HepG2 (cell line): Measurements from ENCODE around the gene LAMB2. TPM values are rescaled to one million over a fixed set of nuclear protein-coding genes. Genes with fewer than 3 reads are reported as not detected.
A peak's percentile ranks its signal among the peaks of the same experiment; 100 is the strongest.

Experiments used
- CCDC6 ChIP-seq: sonication (generic); formaldehyde crosslinking; IDR thresholded peaks from 2 replicates; pipeline ENCODE4 v1.8.1; 2022; ENCODE audit warnings: mild to moderate bottlenecking, missing genetic modification reagents, moderate library complexity
- FOXJ3 ChIP-seq: sonication (generic); formaldehyde crosslinking; IDR thresholded peaks from 2 replicates; pipeline ENCODE4 v1.4.0; 2020; ENCODE audit warnings: missing genetic modification reagents, mild to moderate bottlenecking, borderline replicate concordance
- FOXK2 ChIP-seq: fragments of 450-650 bp; IDR thresholded peaks from 2 replicates; pipeline ENCODE4 v1.6.1; 2016
- GABPB1 ChIP-seq: IDR thresholded peaks from 2 replicates; pipeline ENCODE4 v1.6.1; 2016; ENCODE audit warnings: mild to moderate bottlenecking, missing genetic modification reagents, moderate library complexity, missing compliant biosample characterization
- GFI1 ChIP-seq: sonication (generic); formaldehyde crosslinking; IDR thresholded peaks from 2 replicates; pipeline ENCODE4 v1.5.0; 2020; ENCODE audit warnings: missing genetic modification reagents, mild to moderate bottlenecking, borderline replicate concordance
- GTF3A ChIP-seq: sonication (generic); formaldehyde crosslinking; conservative IDR thresholded peaks from 2 replicates; pipeline ENCODE4 v1.4.0; 2020; ENCODE audit warnings: mild to moderate bottlenecking, missing genetic modification reagents
- HIC2 ChIP-seq: sonication (generic); formaldehyde crosslinking; IDR thresholded peaks from 2 replicates; pipeline ENCODE4 v1.9.0; 2022; ENCODE audit warnings: low read depth, missing genetic modification reagents
- HNF4G ChIP-seq, 2 experiments: sonication (generic) in 1 of 2; formaldehyde crosslinking in 1 of 2; IDR thresholded peaks; 2 replicates each; pipeline versions ENCODE4 v1.4.0 to v1.6.1; 2011 to 2020; ENCODE audit warnings: borderline replicate concordance in 2 of 2, low read depth in 2 of 2, mild to moderate bottlenecking in 2 of 2, low read length in 1 of 2, missing genetic modification reagents in 1 of 2, moderate library complexity in 1 of 2
- JARID2 ChIP-seq: sonication (generic); formaldehyde crosslinking; IDR thresholded peaks from 2 replicates; pipeline ENCODE4 v1.8.1; 2023; ENCODE audit warnings: missing genetic modification reagents, inconsistent platforms; ENCODE audit not compliant: insufficient replicate concordance
- KDM4B ChIP-seq: sonication (generic); formaldehyde crosslinking; IDR thresholded peaks from 2 replicates; pipeline ENCODE4 v1.4.0; 2020; ENCODE audit warnings: missing genetic modification reagents
- MAX ChIP-seq: IDR thresholded peaks from 2 replicates; pipeline ENCODE4 v1.6.1; 2012; ENCODE audit warnings: inconsistent platforms
- MEIS2 ChIP-seq: sonication (generic); formaldehyde crosslinking; IDR thresholded peaks from 2 replicates; pipeline ENCODE4 v1.9.0; 2021; ENCODE audit warnings: mild to moderate bottlenecking, missing genetic modification reagents
- NR2F6 ChIP-seq, 2 experiments: IDR thresholded peaks; 2 replicates each; pipeline ENCODE4 v1.6.1; 2016; ENCODE audit warnings: antibody characterized with exemption in 1 of 2, mild to moderate bottlenecking in 1 of 2
- POGZ ChIP-seq: sonication (generic); formaldehyde crosslinking; IDR thresholded peaks from 2 replicates; pipeline ENCODE4 v1.4.0; 2020; ENCODE audit warnings: mild to moderate bottlenecking, missing genetic modification reagents
- RARA ChIP-seq: IDR thresholded peaks from 2 replicates; pipeline ENCODE4 v1.6.1; 2016; ENCODE audit warnings: missing genetic modification reagents, missing compliant biosample characterization
- RFXAP ChIP-seq: sonication (generic); formaldehyde crosslinking; IDR thresholded peaks from 2 replicates; pipeline ENCODE4 v1.4.0; 2020; ENCODE audit warnings: missing genetic modification reagents, borderline replicate concordance
- SETDB1 ChIP-seq: sonication (generic); formaldehyde crosslinking; IDR thresholded peaks from 2 replicates; pipeline ENCODE4 v1.5.1; 2020; ENCODE audit warnings: missing genetic modification reagents, mild to moderate bottlenecking, borderline replicate concordance
- SP2 ChIP-seq: sonication (generic); formaldehyde crosslinking; IDR thresholded peaks from 2 replicates; pipeline ENCODE4 v1.5.1; 2020; ENCODE audit warnings: mild to moderate bottlenecking, missing genetic modification reagents
- STAG1 ChIP-seq: sonication (generic); formaldehyde crosslinking; IDR thresholded peaks from 2 replicates; pipeline ENCODE4 v1.4.0; 2020; ENCODE audit warnings: missing genetic modification reagents
- TBL1XR1 ChIP-seq: fragments of 150-350 bp; IDR thresholded peaks from 2 replicates; pipeline ENCODE4 v1.6.1; 2014; ENCODE audit warnings: borderline replicate concordance, low read length; ENCODE audit not compliant: partially characterized antibody
- TCF12 ChIP-seq, 2 experiments: fragments of 450-650 bp in 1 of 2; sonication (generic) in 1 of 2; formaldehyde crosslinking in 1 of 2; IDR thresholded peaks; 2 replicates each; pipeline versions ENCODE4 v1.6.1 to v1.8.0; 2017 to 2022; ENCODE audit warnings: antibody characterized with exemption in 1 of 2, mild to moderate bottlenecking in 1 of 2, missing genetic modification reagents in 1 of 2, moderate library complexity in 1 of 2
- ZMYM2 ChIP-seq: sonication (generic); formaldehyde crosslinking; IDR thresholded peaks from 2 replicates; pipeline ENCODE4 v1.8.0; 2022; ENCODE audit warnings: mild to moderate bottlenecking, missing genetic modification reagents
- ZNF124 ChIP-seq: sonication (generic); formaldehyde crosslinking; IDR thresholded peaks from 2 replicates; pipeline ENCODE4 v1.4.0; 2020; ENCODE audit warnings: missing genetic modification reagents
- ZNF34 ChIP-seq: sonication (generic); formaldehyde crosslinking; IDR thresholded peaks from 2 replicates; pipeline ENCODE4 v1.4.0; 2020; ENCODE audit warnings: mild to moderate bottlenecking, missing genetic modification reagents, borderline replicate concordance
- ZNF562 ChIP-seq: sonication (generic); formaldehyde crosslinking; IDR thresholded peaks from 2 replicates; pipeline ENCODE4 v1.8.0; 2022; ENCODE audit warnings: missing genetic modification reagents, borderline replicate concordance
- polyA plus RNA-seq, 8 experiments: library from polyadenylated mRNA; depleted of rRNA in 3 of 8; stranded (reverse) in 7 of 8; unstranded in 1 of 8; fragments of >200 nt; fragmentation: Illumina TruSeq in 4 of 8; extraction: Trizol in 4 of 8; gene quantifications; 2 replicates each; pipeline versions ENCODE4 v1.2.1 to v1.2.3, GENCODE V29; 2011 to 2016; ENCODE audit warnings: low read depth in 4 of 8, missing spikeins in 1 of 8, mixed read lengths in 1 of 8; ENCODE audit not compliant: insufficient read depth in 1 of 8
- total RNA-seq, 5 experiments: library from RNA; depleted of rRNA; stranded (reverse); fragments of >200 nt; fragmentation: Illumina TruSeq; extraction: Trizol; gene quantifications; 2 replicates each; pipeline ENCODE4 v1.2.3, GENCODE V29; 2016; ENCODE audit warnings: low read depth in 1 of 5
- TF ChIP-seq, protein P1 (sequence below): sonication (generic); formaldehyde crosslinking; IDR thresholded peaks from 2 replicates; pipeline ENCODE4 v1.5.0; 2020; ENCODE audit warnings: mild to moderate bottlenecking, missing genetic modification reagents, moderate library complexity

Gene LAMB2
- total and polyA plus RNA-seq, 2 of the 13 experiments (the other 11 are each of a cell fraction or from before 2014, with no cell fraction given), result 208 to 443 TPM

DNA sequence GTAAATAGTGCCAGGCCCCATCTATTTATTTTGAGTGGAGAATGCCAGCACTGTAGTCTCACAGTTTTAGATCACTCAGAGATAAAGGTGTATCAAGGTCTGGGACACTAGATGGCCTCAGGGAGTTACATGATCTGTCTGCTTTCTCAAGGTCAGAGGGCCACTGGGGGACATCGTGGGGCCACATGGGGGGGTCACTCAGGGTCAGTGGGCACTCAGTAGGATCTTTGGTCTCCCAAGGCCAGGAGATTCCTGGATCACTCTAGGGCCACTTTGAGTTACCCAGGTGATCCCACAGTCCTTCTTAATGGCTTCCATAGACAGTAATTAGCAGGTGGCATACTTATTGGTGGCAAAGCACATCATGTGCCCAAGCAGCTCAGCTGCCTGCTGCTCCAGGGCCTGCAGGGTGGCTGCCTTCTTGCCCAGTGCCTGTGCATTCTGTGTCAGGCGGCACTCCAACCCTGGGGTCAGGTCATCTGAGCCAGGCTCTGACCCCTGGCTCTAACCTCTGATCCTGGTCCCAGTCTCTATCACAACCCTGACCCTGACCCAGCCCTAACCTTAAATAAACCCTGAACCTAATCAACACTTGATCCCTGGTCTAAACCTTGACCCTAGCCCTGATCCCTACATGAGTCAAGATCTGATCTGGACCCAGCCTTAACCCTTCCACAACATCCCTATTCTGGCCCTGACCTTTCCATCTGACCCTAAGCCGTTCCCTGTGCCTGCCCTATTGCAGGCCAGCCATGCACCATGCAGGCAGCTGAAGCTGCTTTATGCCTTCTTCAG is 1.8 kb upstream of the LAMB2 start (continued):
- TF ChIP-seq GTF3A (CRISPR knock-in tag), result no peak
- no peak for TF ChIP-seq FOXK2
- peak; percentile 90 for TF ChIP-seq RARA (CRISPR knock-in tag)
- TF ChIP-seq CCDC6 (CRISPR knock-in tag), result no peak
- TF ChIP-seq JARID2, result no peak
- TF ChIP-seq MEIS2 (CRISPR knock-in tag), result no peak
- peak; percentile 66; the same call in 1 of the 2 replicates for TF ChIP-seq HIC2
- TF ChIP-seq KDM4B (CRISPR knock-in tag), result no peak
- no peak for TF ChIP-seq ZNF34 (CRISPR knock-in tag)
- no peak for TF ChIP-seq ZNF124 (CRISPR knock-in tag)
- peak; percentile 43; the same call in 1 of the 2 replicates for TF ChIP-seq FOXJ3 (CRISPR knock-in tag)
- TF ChIP-seq HNF4G (IDR thresholded peaks at IDR 0.05; ENCODE audit: borderline replicate concordance, low read depth, low read length), result peak; percentile 83
- TF ChIP-seq HNF4G (CRISPR knock-in tag; IDR thresholded peaks at IDR 0.05; ENCODE audit: borderline replicate concordance, low read depth), result no peak
- peak; percentile 97 for TF ChIP-seq NR2F6 (IDR thresholded peaks at IDR 0.05)
- TF ChIP-seq NR2F6 (CRISPR knock-in tag; IDR thresholded peaks at IDR 0.05), result peak; percentile 93
- no peak for TF ChIP-seq RFXAP (CRISPR knock-in tag)
- no peak for TF ChIP-seq SETDB1 (CRISPR knock-in tag)
- 0 out of 2 replicates have a peak, but pooled peaks have one; percentile 14 for TF ChIP-seq STAG1
- TF ChIP-seq GFI1 (CRISPR knock-in tag), result 0 out of 2 replicates have a peak, but pooled peaks have one; percentile 17
- no peak for TF ChIP-seq TCF12 (IDR thresholded peaks at IDR 0.05)
- no peak for TF ChIP-seq TCF12 (CRISPR knock-in tag; IDR thresholded peaks at IDR 0.05)
- no peak for TF ChIP-seq SP2 (CRISPR knock-in tag)
- TF ChIP-seq POGZ, result 0 out of 2 replicates have a peak, but pooled peaks have one; percentile 45
- TF ChIP-seq TBL1XR1, result peak; percentile 54
- TF ChIP-seq GABPB1 (CRISPR knock-in tag), result no peak
- no peak for TF ChIP-seq ZNF562
- TF ChIP-seq MAX, result peak; percentile 29; the same call in 1 of the 2 replicates
- TF ChIP-seq, protein P1, sequence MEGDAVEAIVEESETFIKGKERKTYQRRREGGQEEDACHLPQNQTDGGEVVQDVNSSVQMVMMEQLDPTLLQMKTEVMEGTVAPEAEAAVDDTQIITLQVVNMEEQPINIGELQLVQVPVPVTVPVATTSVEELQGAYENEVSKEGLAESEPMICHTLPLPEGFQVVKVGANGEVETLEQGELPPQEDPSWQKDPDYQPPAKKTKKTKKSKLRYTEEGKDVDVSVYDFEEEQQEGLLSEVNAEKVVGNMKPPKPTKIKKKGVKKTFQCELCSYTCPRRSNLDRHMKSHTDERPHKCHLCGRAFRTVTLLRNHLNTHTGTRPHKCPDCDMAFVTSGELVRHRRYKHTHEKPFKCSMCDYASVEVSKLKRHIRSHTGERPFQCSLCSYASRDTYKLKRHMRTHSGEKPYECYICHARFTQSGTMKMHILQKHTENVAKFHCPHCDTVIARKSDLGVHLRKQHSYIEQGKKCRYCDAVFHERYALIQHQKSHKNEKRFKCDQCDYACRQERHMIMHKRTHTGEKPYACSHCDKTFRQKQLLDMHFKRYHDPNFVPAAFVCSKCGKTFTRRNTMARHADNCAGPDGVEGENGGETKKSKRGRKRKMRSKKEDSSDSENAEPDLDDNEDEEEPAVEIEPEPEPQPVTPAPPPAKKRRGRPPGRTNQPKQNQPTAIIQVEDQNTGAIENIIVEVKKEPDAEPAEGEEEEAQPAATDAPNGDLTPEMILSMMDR (CRISPR knock-in tag), result peak; percentile 51
- peak; percentile 47; the same call in 1 of the 2 replicates for TF ChIP-seq ZMYM2 (CRISPR knock-in tag)
